ENCODE data around the gene ARHGEF19.

ARHGEF19 gene

DNA sequence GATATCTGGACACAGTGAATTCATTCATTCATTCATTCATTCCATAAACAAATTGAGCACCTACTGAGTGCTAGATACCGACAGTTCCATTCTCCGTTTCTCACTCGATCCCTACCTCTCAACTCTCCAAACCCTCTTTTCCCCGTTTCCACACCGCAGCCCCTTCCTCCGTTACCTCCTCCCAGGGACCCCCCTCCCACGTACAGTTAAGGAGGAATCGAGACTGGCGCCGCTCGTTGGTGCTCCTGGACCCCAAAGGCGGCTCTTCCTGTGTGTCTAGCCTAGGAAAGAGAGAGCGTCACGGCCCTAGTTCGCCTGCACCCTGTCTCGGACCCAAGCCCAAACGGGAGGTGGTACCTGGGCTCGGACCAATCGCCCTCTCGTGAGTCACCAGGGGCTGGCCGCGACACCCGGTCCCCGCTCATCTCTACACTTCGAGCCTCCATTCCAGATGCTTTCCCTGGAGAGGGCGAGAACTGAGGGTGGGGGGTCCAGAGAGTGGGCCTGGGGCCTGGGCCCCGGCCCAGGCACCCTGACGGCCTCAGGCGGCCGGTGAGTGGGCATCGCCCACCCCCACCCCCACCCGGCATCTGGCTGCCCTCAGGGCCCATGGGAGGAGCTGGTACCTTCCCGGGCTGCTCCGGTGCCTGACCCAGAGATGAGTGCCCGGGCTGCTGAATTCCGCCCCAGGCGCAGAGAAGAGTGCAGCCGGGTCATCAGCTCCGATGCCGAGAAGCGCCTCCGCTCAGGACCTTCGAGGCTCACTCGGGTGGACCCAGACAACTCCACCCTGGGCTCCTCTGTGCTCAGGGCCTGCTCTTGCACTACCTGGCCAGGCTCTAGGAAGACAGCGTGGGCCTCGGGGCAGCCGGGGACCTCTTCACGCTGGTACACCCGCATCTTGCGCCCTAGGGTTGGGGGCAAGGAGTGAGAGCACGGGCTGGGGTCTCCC, 4.9 kb downstream of the ARHGEF19 start:
- H3K4me3 ChIP-seq (ENCODE audit: low read depth, low read length): peak overlapping the region; percentile 67
- TF ChIP-seq, protein P1, sequence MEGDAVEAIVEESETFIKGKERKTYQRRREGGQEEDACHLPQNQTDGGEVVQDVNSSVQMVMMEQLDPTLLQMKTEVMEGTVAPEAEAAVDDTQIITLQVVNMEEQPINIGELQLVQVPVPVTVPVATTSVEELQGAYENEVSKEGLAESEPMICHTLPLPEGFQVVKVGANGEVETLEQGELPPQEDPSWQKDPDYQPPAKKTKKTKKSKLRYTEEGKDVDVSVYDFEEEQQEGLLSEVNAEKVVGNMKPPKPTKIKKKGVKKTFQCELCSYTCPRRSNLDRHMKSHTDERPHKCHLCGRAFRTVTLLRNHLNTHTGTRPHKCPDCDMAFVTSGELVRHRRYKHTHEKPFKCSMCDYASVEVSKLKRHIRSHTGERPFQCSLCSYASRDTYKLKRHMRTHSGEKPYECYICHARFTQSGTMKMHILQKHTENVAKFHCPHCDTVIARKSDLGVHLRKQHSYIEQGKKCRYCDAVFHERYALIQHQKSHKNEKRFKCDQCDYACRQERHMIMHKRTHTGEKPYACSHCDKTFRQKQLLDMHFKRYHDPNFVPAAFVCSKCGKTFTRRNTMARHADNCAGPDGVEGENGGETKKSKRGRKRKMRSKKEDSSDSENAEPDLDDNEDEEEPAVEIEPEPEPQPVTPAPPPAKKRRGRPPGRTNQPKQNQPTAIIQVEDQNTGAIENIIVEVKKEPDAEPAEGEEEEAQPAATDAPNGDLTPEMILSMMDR (IDR thresholded peaks at IDR 0.05; ENCODE audit: low read depth, low read length, missing control alignments): no peak
- no peak for DNase-seq (ENCODE audit: low read depth)

DNA sequence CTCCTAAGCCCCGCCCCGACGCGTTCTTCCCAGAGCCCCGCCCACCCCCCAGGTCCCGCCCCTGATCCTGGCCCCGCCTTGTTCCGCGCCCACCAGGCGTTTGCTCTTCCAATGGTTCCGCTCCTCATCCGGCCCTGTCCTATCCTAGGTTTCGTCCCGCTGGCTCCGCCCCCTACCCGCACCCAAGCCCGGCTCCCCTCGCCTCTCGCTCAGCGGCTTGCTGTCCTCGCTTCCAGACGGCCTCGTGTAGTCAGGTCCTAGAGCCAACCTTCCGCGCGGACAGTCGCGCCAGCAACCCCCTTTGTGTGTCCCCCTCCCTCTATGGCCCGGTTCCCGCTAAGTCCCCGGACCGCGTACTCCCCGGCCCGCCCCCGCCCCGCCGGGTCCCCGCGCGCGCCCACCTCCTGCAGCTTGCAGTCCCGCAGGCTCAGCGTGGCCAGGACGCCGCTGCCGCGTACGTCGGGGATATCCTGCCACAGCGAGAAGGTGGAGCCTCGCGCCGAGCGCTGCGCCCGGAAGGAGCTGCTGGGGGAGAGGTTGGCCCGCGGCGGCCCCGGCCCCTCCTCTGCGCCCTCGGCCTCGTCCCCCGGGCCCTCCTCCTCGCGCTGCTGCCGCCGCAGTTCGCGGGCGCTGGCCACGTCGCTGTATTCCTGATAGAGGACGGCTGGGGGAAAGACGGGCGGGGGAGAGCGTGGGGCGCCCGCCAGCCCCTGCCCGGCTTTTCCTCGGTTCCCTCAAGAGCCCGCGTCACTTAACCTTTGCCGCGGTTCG, 5.7 kb downstream of the ARHGEF19 start:
- DNase-seq (ENCODE audit: low read depth): peak; percentile 79
- peak overlapping the region; percentile 67 for H3K4me3 ChIP-seq (ENCODE audit: low read depth, low read length)
- TF ChIP-seq, protein P1 (IDR thresholded peaks at IDR 0.05; ENCODE audit: low read depth, low read length, missing control alignments): no peak

DNA sequence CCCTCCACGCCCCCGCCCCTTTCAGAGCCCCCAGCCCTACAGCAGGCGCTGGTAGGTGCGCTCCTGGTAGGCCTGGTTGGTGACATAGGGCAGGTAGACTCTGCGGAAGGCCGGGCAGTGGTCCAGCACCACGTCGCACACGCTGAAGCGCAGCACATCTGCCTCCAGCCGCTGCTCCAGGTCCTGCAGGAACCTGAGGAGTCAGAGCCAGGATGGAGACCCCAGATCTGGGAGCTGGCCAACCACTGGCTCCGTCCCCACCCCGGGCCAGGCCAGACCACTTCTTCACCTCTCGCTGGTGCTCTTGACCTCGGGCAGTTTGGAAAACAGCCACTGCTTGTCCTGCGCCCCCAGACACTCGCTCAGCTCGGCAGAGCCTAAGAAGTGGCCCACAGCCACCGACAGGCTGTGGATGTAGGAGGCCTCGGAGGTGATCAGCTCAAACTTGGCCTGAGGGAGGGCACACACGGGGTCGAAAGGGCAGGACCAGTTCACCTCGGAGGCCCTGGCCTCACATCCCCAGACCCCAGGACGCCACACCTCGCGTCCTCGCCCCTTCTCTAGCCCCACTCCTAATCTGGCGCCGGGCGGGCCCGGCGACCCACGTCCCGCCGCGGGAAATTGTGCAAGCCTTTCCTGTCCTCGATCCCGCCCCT, 6.4 kb downstream of the ARHGEF19 start:
- H3K4me3 ChIP-seq (ENCODE audit: low read depth, low read length): peak overlapping the region; percentile 40
- TF ChIP-seq, protein P1 (IDR thresholded peaks at IDR 0.05; ENCODE audit: low read depth, low read length, missing control alignments): no peak
- DNase-seq (ENCODE audit: low read depth): no peak

DNA sequence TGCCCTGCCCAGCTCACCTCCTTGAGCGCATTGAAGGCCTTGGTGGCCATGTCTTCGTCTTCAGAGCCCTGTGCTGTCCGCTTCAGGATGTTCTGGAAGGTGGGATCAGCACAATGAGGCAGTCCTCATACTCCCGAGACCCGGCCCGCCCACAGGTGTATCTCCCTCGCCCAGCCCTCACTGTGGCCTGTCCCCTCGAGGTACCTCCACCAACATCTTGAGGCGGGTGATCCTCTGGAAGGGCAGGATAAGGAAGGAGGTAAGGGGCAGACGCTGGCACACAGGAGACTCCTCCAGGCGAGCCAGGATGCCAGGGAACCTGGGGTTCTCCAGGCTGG, 7.1 kb downstream of the ARHGEF19 start:
- TF ChIP-seq, protein P1 (IDR thresholded peaks at IDR 0.05; ENCODE audit: low read depth, low read length, missing control alignments): no peak
- H3K4me3 ChIP-seq (ENCODE audit: low read depth, low read length): no peak overlapping the region
- DNase-seq (ENCODE audit: low read depth): no peak

DNA sequence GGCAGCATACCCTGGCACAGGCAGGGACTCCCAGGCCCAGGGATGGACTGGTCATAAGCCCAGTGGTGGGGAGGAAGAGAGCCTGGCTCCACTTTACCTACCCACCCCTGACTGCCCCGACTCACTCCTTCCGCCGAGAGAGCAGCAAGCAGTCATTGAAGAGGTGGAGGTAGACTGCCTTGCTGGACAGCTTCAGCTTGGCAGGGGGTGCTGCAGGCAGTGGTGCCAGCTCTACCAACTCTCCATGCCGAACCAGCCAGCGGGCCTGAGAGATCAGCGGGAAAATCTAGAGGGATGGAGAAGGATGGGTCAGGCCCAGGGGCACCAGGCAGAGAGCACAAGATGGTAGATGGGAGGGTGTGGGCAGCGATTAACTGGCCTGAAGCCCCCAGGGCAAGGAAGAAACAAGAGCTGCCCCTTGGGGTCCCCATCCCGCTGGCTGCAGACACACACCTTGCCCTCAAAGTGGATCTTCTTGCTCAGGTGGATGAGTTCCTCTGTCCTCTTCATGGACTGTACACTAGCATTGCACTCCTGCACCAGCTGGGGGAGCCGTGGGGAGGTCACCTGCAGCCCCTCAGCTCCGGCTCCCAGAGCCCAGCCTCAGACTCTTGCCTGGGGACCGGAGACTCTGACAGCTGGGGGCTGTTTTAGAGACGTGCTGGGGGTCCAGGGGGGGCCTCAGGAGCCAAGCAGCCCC, 7.7 kb downstream of the ARHGEF19 start:
- TF ChIP-seq, protein P1 (IDR thresholded peaks at IDR 0.05; ENCODE audit: low read depth, low read length, missing control alignments): peak; percentile 29
- no peak overlapping the region for H3K4me3 ChIP-seq (ENCODE audit: low read depth, low read length)
- no peak for DNase-seq (ENCODE audit: low read depth)

DNA sequence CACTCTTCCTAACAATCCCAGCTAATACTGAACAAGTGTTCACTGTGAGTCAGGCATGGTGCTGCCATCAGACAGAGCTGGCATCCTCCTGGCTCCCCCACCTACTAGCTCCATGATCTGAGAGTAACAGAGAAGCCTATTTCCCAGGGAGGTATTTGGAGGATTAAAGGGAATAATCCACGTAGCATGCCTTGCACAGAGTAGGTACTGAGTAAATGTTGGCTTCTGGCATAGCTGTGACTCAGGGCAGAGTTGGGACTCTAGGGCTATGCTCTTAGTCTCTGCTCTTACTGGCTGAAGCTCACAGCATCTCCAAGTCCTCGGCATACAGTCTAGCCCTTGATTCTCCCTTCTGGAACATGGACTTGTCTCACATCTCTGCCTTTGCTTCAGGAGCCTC, 8.2 kb downstream of the ARHGEF19 start:
- TF ChIP-seq, protein P1 (IDR thresholded peaks at IDR 0.05; ENCODE audit: low read depth, low read length, missing control alignments): no peak
- H3K4me3 ChIP-seq (ENCODE audit: low read depth, low read length): no peak overlapping the region
- DNase-seq (ENCODE audit: low read depth): no peak
